ENCODE data around the gene TNRC18.
"Not testable (repeated sequence)": the region's sequence is repeated elsewhere in the genome, so short reads cannot be mapped to it uniquely, and the experiment has no call there.

TNRC18 gene

GRCh38 chr7:5423306-5423975 is at the start of gene TNRC18:
TSS of gene TNRC18 (minus strand) at chr7:5423834. CDS start at chr7:5421246, 2,588 bp downstream.
- no peak for DNase-seq

GRCh38 chr7:5472432-5473315 is 49.0 kb upstream of the TNRC18 start:
- no peak for DNase-seq

GRCh38 chr7:5471623-5472022 is 48.0 kb upstream of the TNRC18 start:
- not testable (repeated sequence) for DNase-seq

- no peak for DNase-seq
These were observed 47.2 kb upstream of the TNRC18 start for GRCh38 chr7:5470816-5471215.

GRCh38 chr7:5470167-5470532 is 46.5 kb upstream of the TNRC18 start:
- no peak for DNase-seq

- no peak for DNase-seq
These were observed 45.9 kb upstream of the TNRC18 start for GRCh38 chr7:5469375-5470166.

- no peak for DNase-seq
These were observed 44.0 kb upstream of the TNRC18 start for GRCh38 chr7:5467645-5468044.

- no peak for DNase-seq
These were observed 42.9 kb upstream of the TNRC18 start for GRCh38 chr7:5466551-5466950.

GRCh38 chr7:5463031-5463430 is 39.4 kb upstream of the TNRC18 start:
- DNase-seq = no peak

GRCh38 chr7:5462216-5462615 is 38.6 kb upstream of the TNRC18 start:
- no peak for DNase-seq

- no peak for DNase-seq
These were observed 35.4 kb upstream of the TNRC18 start for GRCh38 chr7:5458921-5459480.

- no peak for DNase-seq
These were observed 33.7 kb upstream of the TNRC18 start for GRCh38 chr7:5457245-5457735.

GRCh38 chr7:5456409-5456808 is 32.8 kb upstream of the TNRC18 start:
- DNase-seq = no peak

- no peak for DNase-seq
These were observed 32.1 kb upstream of the TNRC18 start for GRCh38 chr7:5455581-5456219.

- DNase-seq = no peak
These were observed 31.5 kb upstream of the TNRC18 start for GRCh38 chr7:5455175-5455574.

- no peak for DNase-seq
These were observed 30.9 kb upstream of the TNRC18 start for GRCh38 chr7:5454485-5454884.

- DNase-seq = no peak
These were observed 30.0 kb upstream of the TNRC18 start for GRCh38 chr7:5453566-5454075.

GRCh38 chr7:5452937-5453540 is 29.4 kb upstream of the TNRC18 start:
- DNase-seq = no peak

- no peak for DNase-seq
These were observed 28.9 kb upstream of the TNRC18 start for GRCh38 chr7:5452470-5452899.

- DNase-seq = no peak
These were observed 27.8 kb upstream of the TNRC18 start for GRCh38 chr7:5451391-5451790.

GRCh38 chr7:5450549-5451327 is 27.1 kb upstream of the TNRC18 start:
- no peak for DNase-seq

Measured in NCI-H1417 treated with DMSO at 0.1 percent for 48 hours (cell line).